Measurements from ENCODE around the gene H6PD. TPM values are rescaled to one million over a fixed set of nuclear protein-coding genes. Genes with fewer than 3 reads are reported as not detected.

Gene H6PD
- total RNA-seq, 4 donors from 2014 or later: 27.0 to 62.2 (median 44.0) TPM

DNA sequence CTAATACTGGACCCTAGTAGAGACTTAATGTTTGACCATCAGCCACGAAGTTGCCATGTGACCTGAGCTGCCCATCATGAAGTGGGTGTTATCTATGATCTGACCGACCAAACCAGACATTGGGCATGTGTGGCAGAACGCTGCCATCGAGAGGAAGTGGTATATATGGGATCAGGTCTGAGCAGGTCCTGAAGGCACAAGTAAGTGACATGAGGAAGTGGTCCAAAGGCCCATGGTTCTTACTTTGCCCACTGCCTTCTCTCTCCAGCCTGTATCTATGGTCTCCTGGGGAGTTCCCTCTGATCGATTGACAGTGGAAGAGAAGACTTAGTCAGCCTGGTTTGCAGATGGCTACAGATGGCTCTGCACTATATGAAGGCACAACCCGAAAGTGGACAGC, 66.0 kb downstream of the H6PD start:
- WGBS, 2 donors (ENCODE audit: low coverage in 1 of 2): 80 to 90% methylated on average over 1 to 2 of the region's 6 CpGs
- no peak overlapping the region for H3K4me3 ChIP-seq
- peaks cover 17 to 100% (median 66%) of the 10 kb centered on the region in 3 donors for H3K4me1 ChIP-seq
- H3K27me3 ChIP-seq: no peaks in the 10 kb centered on the region
- TF ChIP-seq POLR2A (IDR thresholded peaks at IDR 0.05) (no peak), POLR2AphosphoS5 (IDR thresholded peaks at IDR 0.05) (no peak), EP300 (IDR thresholded peaks at IDR 0.05) (no peak)
- TF ChIP-seq, protein P1, sequence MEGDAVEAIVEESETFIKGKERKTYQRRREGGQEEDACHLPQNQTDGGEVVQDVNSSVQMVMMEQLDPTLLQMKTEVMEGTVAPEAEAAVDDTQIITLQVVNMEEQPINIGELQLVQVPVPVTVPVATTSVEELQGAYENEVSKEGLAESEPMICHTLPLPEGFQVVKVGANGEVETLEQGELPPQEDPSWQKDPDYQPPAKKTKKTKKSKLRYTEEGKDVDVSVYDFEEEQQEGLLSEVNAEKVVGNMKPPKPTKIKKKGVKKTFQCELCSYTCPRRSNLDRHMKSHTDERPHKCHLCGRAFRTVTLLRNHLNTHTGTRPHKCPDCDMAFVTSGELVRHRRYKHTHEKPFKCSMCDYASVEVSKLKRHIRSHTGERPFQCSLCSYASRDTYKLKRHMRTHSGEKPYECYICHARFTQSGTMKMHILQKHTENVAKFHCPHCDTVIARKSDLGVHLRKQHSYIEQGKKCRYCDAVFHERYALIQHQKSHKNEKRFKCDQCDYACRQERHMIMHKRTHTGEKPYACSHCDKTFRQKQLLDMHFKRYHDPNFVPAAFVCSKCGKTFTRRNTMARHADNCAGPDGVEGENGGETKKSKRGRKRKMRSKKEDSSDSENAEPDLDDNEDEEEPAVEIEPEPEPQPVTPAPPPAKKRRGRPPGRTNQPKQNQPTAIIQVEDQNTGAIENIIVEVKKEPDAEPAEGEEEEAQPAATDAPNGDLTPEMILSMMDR (IDR thresholded peaks at IDR 0.05): no peak
- H3K36me3 ChIP-seq: peaks cover 0 to 4% of the 10 kb centered on the region in 2 donors
- H3K27ac ChIP-seq: peak overlapping the region in 3 of 4 donors; percentile 53 to 87 (median 83)
- H3K9me3 ChIP-seq: no peaks in the 10 kb centered on the region
- no peak for ATAC-seq

- no peak overlapping the region for H3K4me3 ChIP-seq
- peak overlapping the region; percentile 44 to 87 (median 82) for H3K27ac ChIP-seq
- TF ChIP-seq EP300 (IDR thresholded peaks at IDR 0.05) (no peak), POLR2AphosphoS5 (IDR thresholded peaks at IDR 0.05) (peak; percentile 92), POLR2A (IDR thresholded peaks at IDR 0.05) (no peak)
- TF ChIP-seq, protein P1 (IDR thresholded peaks at IDR 0.05): no peak
- WGBS, 2 donors (ENCODE audit: low coverage in 1 of 2): 12 to 20% methylated on average over 3 to 4 of the region's 9 CpGs
- H3K4me1 ChIP-seq: peaks cover 17 to 100% (median 72%) of the 10 kb centered on the region in 3 donors
- no peaks in the 10 kb centered on the region for H3K27me3 ChIP-seq
- H3K9me3 ChIP-seq: no peaks in the 10 kb centered on the region
- peak; percentile 83 for ATAC-seq
- H3K36me3 ChIP-seq: no peaks in the 10 kb centered on the region
These were observed 68.4 kb downstream of the H6PD start for GRCh38 chr1:9302745-9303524.

- ATAC-seq: no peak
- Histone ChIP-seq H3K27ac (peak overlapping the region; percentile 30 to 87 (median 82)), H3K36me3 (no peaks in the 10 kb centered on the region), H3K4me3 (no peak overlapping the region), H3K4me1 (peaks cover 17 to 100% (median 76%) of the 10 kb centered on the region in 3 donors), H3K27me3 (no peaks in the 10 kb centered on the region), H3K9me3 (no peaks in the 10 kb centered on the region)
- TF ChIP-seq POLR2A (IDR thresholded peaks at IDR 0.05) (no peak), POLR2AphosphoS5 (IDR thresholded peaks at IDR 0.05) (no peak), EP300 (IDR thresholded peaks at IDR 0.05) (no peak)
- TF ChIP-seq, protein P1 (IDR thresholded peaks at IDR 0.05): no peak
- WGBS, 2 donors (ENCODE audit: low coverage in 1 of 2): 95% methylated on average over 5 of the region's 6 CpGs; no CpG with 5 or more reads in 1 of the 2 donors
These were observed 69.3 kb downstream of the H6PD start for GRCh38 chr1:9303916-9304315.

DNA sequence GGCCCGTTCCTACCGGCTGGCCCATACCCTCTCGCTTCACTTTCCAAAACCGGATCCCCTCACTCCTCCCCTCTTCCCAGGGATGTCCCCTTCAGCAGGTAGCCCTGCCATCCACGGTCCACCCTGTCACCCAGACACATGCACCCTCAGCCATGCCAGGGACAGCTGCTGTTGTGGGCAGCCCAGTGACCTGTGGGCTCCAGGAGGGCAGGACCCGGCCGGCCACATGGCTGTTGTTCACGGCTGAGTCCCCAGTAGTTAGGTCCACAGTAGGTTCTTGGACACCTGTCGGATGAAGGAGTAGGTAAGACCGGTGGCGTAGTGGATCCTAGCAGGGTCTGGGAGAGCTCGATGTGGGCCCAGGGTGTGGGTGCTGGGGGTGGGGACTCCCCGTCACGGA, 70.6 kb downstream of the H6PD start:
- Histone ChIP-seq H3K27ac (peak overlapping the region in 3 of 4 donors; percentile 24 to 83 (median 51)), H3K4me3 (no peak overlapping the region), H3K36me3 (no peaks in the 10 kb centered on the region), H3K27me3 (no peaks in the 10 kb centered on the region), H3K9me3 (no peaks in the 10 kb centered on the region), H3K4me1 (peaks cover 14 to 99% (median 72%) of the 10 kb centered on the region in 3 donors)
- ATAC-seq: no peak
- TF ChIP-seq, protein P1 (IDR thresholded peaks at IDR 0.05): no peak
- TF ChIP-seq POLR2A (IDR thresholded peaks at IDR 0.05) (no peak), POLR2AphosphoS5 (IDR thresholded peaks at IDR 0.05) (no peak), EP300 (IDR thresholded peaks at IDR 0.05) (no peak)
- 80 to 86% methylated on average over 2 to 5 of the region's 14 CpGs for WGBS, 2 donors (ENCODE audit: low coverage in 1 of 2)

- TF ChIP-seq, protein P1 (IDR thresholded peaks at IDR 0.05): no peak
- TF ChIP-seq EP300 (IDR thresholded peaks at IDR 0.05): no peak
- TF ChIP-seq POLR2AphosphoS5 (IDR thresholded peaks at IDR 0.05): no peak
- Histone ChIP-seq H3K4me3 (no peak overlapping the region), H3K4me1 (peaks cover 12 to 99% (median 64%) of the 10 kb centered on the region in 3 donors), H3K9me3 (no peaks in the 10 kb centered on the region), H3K27ac (peak overlapping the region in 2 of 4 donors; percentile 51 to 83), H3K36me3 (no peaks in the 10 kb centered on the region), H3K27me3 (no peaks in the 10 kb centered on the region)
- 53 to 90% methylated on average over 2 to 3 of the region's 14 CpGs for WGBS, 2 donors (ENCODE audit: low coverage in 1 of 2)
- ATAC-seq: no peak
These were observed 71.4 kb downstream of the H6PD start for GRCh38 chr1:9306006-9306405.

Data from gastroesophageal sphincter (tissue), 4 donors.